GM12892 (cell line): ENCODE data around the gene TBXAS1.

Source experiments
- POLR2A ChIP-seq: IDR thresholded peaks from 2 replicates; pipeline ENCODE4 v1.6.1; 2011; ENCODE audit warnings: low read depth, low read length, control low read depth
- TAF1 ChIP-seq: IDR thresholded peaks from 2 replicates; pipeline ENCODE4 v1.6.1; 2011; ENCODE audit warnings: low read depth, mild to moderate bottlenecking, control low read depth, low read length, borderline replicate concordance

GRCh38 chr7:139896831-139897230, 67.8 kb downstream of the TBXAS1 start:
- TF ChIP-seq POLR2A: no peak
- TF ChIP-seq TAF1: no peak
